Measurements from ENCODE around the gene SLC7A14.

The SLC7A14 gene

DNA sequence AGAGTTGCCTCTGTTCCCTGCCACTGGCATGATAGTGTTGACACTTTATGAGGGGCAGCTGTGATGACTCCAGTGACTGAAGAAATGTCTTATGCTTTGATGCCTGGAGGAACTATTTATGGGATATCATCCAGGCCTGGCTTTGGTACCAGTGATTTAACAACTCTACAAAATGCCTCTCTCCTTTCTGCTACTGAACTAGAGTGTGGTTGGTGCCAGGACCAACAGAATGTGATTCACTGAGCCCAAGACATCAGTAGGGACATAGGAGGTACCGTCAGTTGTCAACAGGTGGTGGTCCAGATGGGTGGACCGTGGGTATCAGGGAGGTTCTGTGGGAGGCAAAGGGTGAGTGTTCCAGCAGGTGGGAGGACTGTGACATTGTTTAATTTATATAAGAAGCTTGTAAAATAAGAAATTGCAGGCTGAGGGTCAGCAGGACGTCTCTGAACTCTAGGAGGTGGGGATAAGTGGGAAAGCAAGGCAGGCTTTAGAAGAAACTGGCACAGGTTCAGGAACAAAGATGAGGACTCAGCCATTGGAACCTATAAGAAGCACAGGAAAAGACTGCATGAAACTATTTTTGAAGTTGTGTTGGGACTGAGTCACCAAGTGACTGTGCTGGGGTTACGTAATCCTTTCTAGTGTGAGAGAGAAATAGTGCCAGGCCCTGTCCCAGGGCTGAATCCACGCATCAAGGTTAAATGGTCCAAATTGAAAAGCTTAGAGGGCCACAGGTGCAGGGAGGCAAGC lies 28.5 kb upstream of the SLC7A14 start:
- H3K9me3 ChIP-seq (ENCODE audit: control insufficient read depth, low read length): no peaks in the 10 kb centered on the region
- no peaks in the 10 kb centered on the region for H3K4me1 ChIP-seq (ENCODE audit: control insufficient read depth, insufficient read depth, low read length)
- WGBS, 2 experiments: 89 to 94% methylated on average over 5 of the region's 5 CpGs
- no peaks in the 10 kb centered on the region for H3K36me3 ChIP-seq (ENCODE audit: control insufficient read depth, insufficient read depth, low read length)
- no peak overlapping the region for H3K27ac ChIP-seq (ENCODE audit: insufficient read depth, low read depth, low read length, poor library complexity, severe bottlenecking)
- H3K27me3 ChIP-seq (ENCODE audit: control insufficient read depth, insufficient read depth, low read length, poor library complexity, severe bottlenecking): no peaks in the 10 kb centered on the region
- no peak overlapping the region for H3K4me3 ChIP-seq (ENCODE audit: insufficient read depth, low read depth, low read length)

DNA sequence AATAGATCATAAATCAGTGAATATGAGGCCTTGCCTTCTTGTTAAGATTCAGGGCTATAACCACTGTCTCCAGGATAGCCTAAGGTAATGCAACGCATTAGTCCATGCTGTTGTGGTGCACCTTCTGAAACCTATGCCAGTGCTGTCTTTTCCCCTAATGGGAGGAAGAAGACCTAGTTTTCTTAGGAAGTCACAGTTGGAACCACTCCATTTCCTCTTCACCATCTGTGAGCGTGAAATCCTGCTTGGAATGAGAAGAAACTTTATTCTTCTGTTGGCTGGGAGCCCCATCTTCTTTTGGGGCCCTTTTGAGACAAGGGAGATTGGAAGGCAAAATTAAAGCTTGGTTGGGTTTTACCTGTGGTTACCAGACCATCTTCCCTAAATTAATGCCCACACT lies 25.9 kb upstream of the SLC7A14 start:
- Histone ChIP-seq H3K9me3 (ENCODE audit: control insufficient read depth, low read length) (no peaks in the 10 kb centered on the region), H3K36me3 (ENCODE audit: control insufficient read depth, insufficient read depth, low read length) (no peaks in the 10 kb centered on the region), H3K4me3 (ENCODE audit: insufficient read depth, low read depth, low read length) (no peak overlapping the region), H3K27me3 (ENCODE audit: control insufficient read depth, insufficient read depth, low read length, poor library complexity, severe bottlenecking) (no peaks in the 10 kb centered on the region), H3K4me1 (ENCODE audit: control insufficient read depth, insufficient read depth, low read length) (no peaks in the 10 kb centered on the region), H3K27ac (ENCODE audit: insufficient read depth, low read depth, low read length, poor library complexity, severe bottlenecking) (no peak overlapping the region)
- WGBS, 2 experiments: 93 to 98% methylated on average over 2 of the region's 2 CpGs

DNA sequence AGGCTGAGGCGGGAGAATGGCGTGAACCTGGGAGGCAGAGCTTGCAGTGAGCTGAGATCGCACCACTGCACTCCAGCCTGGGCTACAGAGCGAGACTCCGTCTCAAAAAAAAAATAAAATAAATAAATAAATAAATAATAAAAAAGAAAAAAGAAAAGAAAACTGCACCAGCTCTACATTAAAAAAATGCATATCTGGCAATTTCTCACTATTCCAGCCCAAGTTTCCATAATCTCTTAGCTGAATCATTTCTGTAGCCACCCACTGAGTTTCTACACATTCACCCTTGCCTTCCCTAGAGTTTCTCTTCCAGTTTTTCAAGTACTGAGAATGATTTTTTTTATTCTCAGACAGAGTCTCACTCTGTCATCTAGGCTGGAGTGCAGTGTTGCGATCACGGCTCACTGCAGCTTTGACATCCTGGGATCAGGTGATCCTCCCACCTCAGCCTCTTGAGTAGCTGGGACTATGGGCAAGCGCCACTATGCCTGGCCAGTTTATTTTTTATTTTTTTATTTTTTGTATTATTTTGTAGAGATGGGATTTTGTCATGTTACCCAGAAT lies 24.5 kb upstream of the SLC7A14 start:
- no peak overlapping the region for H3K4me3 ChIP-seq (ENCODE audit: insufficient read depth, low read depth, low read length)
- WGBS, 2 experiments: 94 to 96% methylated on average over 4 to 7 of the region's 8 CpGs
- no peaks in the 10 kb centered on the region for H3K36me3 ChIP-seq (ENCODE audit: control insufficient read depth, insufficient read depth, low read length)
- no peaks in the 10 kb centered on the region for H3K9me3 ChIP-seq (ENCODE audit: control insufficient read depth, low read length)
- H3K27me3 ChIP-seq (ENCODE audit: control insufficient read depth, insufficient read depth, low read length, poor library complexity, severe bottlenecking): no peaks in the 10 kb centered on the region
- H3K4me1 ChIP-seq (ENCODE audit: control insufficient read depth, insufficient read depth, low read length): no peaks in the 10 kb centered on the region
- no peak overlapping the region for H3K27ac ChIP-seq (ENCODE audit: insufficient read depth, low read depth, low read length, poor library complexity, severe bottlenecking)

DNA sequence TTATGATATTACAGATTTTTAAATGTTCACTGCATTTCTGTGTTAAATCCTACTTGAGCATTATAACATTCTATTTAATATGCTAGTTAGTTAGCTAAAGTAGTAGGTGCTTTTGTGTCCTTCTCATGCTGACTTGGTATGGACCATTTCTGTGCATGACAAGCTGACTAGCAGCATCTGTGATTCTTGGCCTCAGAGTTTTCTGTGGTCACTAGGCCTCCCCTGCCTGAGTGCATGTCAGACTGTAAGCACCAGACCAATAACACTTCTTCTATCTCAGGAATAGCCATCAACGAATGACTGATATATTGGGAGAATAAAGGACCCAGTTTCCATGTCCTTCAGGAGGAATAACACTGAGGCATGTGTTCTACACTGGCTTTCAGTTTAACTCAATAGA lies 22.6 kb upstream of the SLC7A14 start:
- H3K4me3 ChIP-seq (ENCODE audit: insufficient read depth, low read depth, low read length): no peak overlapping the region
- H3K4me1 ChIP-seq (ENCODE audit: control insufficient read depth, insufficient read depth, low read length): no peaks in the 10 kb centered on the region
- no peak overlapping the region for H3K27ac ChIP-seq (ENCODE audit: insufficient read depth, low read depth, low read length, poor library complexity, severe bottlenecking)
- H3K27me3 ChIP-seq (ENCODE audit: control insufficient read depth, insufficient read depth, low read length, poor library complexity, severe bottlenecking): no peaks in the 10 kb centered on the region
- 100% methylated on average over 1 of the region's 1 CpG for WGBS, 2 experiments
- no peaks in the 10 kb centered on the region for H3K9me3 ChIP-seq (ENCODE audit: control insufficient read depth, low read length)
- H3K36me3 ChIP-seq (ENCODE audit: control insufficient read depth, insufficient read depth, low read length): no peaks in the 10 kb centered on the region

DNA sequence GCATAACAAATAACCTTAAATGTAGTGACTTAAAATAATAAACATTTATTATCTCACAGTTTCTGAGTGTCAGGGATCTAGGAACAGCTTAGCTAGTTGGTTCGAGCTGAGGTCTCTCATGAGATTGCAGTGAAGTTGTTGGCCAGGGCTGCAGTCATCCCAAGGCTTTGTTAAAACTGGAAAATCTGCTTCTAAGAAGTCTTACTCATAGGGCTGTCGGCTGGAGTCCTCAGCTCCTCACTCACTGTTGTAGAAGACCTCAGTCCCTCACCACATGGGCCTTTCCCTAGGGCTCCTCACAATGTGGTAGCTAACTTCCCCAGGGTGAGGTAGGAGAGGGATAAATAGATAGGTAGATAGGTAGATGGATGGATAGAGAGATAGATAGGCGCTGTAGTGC lies 20.8 kb upstream of the SLC7A14 start:
- WGBS, 2 experiments: 82 to 90% methylated on average over 2 of the region's 3 CpGs
- Histone ChIP-seq H3K27ac (ENCODE audit: insufficient read depth, low read depth, low read length, poor library complexity, severe bottlenecking) (no peak overlapping the region), H3K36me3 (ENCODE audit: control insufficient read depth, insufficient read depth, low read length) (no peaks in the 10 kb centered on the region), H3K4me3 (ENCODE audit: insufficient read depth, low read depth, low read length) (no peak overlapping the region), H3K9me3 (ENCODE audit: control insufficient read depth, low read length) (no peaks in the 10 kb centered on the region), H3K4me1 (ENCODE audit: control insufficient read depth, insufficient read depth, low read length) (no peaks in the 10 kb centered on the region), H3K27me3 (ENCODE audit: control insufficient read depth, insufficient read depth, low read length, poor library complexity, severe bottlenecking) (no peaks in the 10 kb centered on the region)

DNA sequence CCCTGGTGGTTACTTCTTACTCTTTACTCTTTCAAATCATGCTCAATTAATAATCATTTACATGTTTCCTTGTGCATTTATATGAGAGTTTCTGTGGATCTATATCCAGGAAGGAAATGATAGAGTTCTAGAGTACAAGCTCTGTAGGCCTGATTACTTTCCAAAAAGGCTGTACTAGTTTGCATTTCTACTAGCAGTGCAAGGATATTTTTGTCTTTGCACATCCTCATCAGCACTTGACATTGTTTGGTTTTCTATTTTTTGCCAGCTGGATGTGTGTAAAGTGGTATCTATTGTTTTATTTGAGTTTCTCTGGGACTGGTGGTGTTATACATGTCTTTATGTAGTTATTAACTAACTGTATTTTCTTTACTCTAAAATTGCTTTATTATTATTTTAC lies 19.6 kb upstream of the SLC7A14 start:
- no peak overlapping the region for H3K27ac ChIP-seq (ENCODE audit: insufficient read depth, low read depth, low read length, poor library complexity, severe bottlenecking)
- no peak overlapping the region for H3K4me3 ChIP-seq (ENCODE audit: insufficient read depth, low read depth, low read length)
- H3K36me3 ChIP-seq (ENCODE audit: control insufficient read depth, insufficient read depth, low read length): no peaks in the 10 kb centered on the region
- no peaks in the 10 kb centered on the region for H3K9me3 ChIP-seq (ENCODE audit: control insufficient read depth, low read length)
- H3K4me1 ChIP-seq (ENCODE audit: control insufficient read depth, insufficient read depth, low read length): no peaks in the 10 kb centered on the region
- no peaks in the 10 kb centered on the region for H3K27me3 ChIP-seq (ENCODE audit: control insufficient read depth, insufficient read depth, low read length, poor library complexity, severe bottlenecking)

DNA sequence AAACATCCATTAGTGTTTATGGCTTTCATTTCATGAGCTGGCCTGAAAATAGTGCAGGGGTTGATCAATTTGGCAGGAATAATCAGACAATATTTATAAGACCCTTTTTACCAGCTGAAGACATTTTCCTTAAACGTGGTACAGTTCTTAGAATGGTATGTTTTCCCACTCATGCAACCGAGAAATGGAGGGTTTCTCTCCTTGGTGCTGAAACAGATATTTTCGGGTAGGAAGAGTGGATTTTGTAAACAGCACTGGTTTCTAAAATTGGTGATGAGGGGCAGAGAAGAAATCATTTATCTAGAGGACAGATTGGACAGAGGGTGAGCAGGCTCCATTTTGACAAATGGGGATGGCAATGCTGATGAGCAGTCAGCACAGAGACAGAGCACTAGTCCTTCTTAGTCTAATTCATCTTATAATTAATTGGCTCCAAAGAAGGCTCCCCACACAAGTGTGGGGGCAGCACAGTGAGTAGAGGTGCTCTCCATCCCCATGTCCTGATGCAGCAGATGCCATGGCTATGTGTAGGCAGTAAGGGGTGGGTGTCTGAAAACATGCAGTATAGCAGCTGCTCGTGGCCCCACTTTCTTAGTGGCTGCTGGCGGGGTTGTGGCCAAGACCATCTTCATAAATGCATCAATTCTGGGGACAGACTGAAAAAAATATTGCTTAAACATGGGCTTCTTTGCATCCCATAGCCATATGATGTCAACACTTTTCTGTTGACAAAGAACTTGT lies 18.1 kb upstream of the SLC7A14 start:
- Histone ChIP-seq H3K36me3 (ENCODE audit: control insufficient read depth, insufficient read depth, low read length) (no peaks in the 10 kb centered on the region), H3K4me3 (ENCODE audit: insufficient read depth, low read depth, low read length) (no peak overlapping the region), H3K27ac (ENCODE audit: insufficient read depth, low read depth, low read length, poor library complexity, severe bottlenecking) (no peak overlapping the region), H3K27me3 (ENCODE audit: control insufficient read depth, insufficient read depth, low read length, poor library complexity, severe bottlenecking) (no peaks in the 10 kb centered on the region), H3K9me3 (ENCODE audit: control insufficient read depth, low read length) (no peaks in the 10 kb centered on the region), H3K4me1 (ENCODE audit: control insufficient read depth, insufficient read depth, low read length) (no peaks in the 10 kb centered on the region)
- 65 to 74% methylated on average over 5 of the region's 5 CpGs for WGBS, 2 experiments

DNA sequence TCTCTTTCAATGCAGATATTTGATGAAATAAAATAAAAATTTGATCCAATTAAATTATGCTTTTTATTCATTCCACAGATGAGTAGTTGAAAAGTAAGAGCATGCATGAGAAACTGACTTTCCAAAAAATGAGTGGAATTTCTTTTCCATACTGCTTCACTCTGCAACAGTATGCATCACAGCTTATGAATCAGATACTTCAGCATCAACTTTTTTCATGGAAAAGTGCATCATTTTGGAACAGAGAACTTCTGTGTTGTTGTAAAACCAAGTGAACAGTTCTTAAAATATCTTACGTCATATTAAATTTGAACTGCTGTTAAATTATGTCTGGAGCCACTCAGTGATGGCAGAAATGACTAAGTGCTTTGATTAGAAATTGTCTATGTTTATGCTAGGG lies 16.7 kb upstream of the SLC7A14 start:
- no peaks in the 10 kb centered on the region for H3K9me3 ChIP-seq (ENCODE audit: control insufficient read depth, low read length)
- H3K27ac ChIP-seq (ENCODE audit: insufficient read depth, low read depth, low read length, poor library complexity, severe bottlenecking): no peak overlapping the region
- no peak overlapping the region for H3K4me3 ChIP-seq (ENCODE audit: insufficient read depth, low read depth, low read length)
- no peaks in the 10 kb centered on the region for H3K36me3 ChIP-seq (ENCODE audit: control insufficient read depth, insufficient read depth, low read length)
- no peaks in the 10 kb centered on the region for H3K4me1 ChIP-seq (ENCODE audit: control insufficient read depth, insufficient read depth, low read length)
- WGBS, 2 experiments: 100% methylated on average over 1 of the region's 1 CpG
- H3K27me3 ChIP-seq (ENCODE audit: control insufficient read depth, insufficient read depth, low read length, poor library complexity, severe bottlenecking): no peaks in the 10 kb centered on the region

DNA sequence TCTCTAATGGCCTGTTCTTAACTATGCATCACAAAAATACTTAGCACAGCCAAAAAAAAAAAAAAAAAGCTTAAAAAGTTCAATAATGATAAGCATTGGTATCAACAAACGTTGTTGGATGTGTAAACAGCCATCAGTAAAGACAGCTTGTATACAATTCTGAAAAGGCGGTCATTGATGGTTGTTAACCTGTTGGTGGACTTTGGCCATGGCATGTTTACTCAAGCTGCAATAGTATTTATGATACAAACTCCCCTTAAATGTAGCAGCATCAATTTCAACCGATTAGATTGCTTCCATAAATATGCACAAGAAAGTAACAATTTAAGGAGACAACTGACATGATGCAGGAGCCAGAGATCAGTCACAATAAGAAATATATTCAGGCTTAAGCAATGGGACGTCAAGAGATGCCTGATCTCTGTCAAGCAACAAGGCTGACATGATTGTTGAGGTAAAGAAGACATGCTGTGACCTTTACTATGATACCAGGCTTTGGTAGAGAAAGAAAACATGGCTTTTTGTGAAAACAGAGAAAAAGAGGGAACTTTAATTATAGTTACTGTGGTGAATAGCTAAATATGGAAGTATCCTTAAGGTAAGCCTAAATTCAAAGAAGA lies 14.2 kb upstream of the SLC7A14 start:
- 86 to 93% methylated on average over 4 of the region's 4 CpGs for WGBS, 2 experiments
- Histone ChIP-seq H3K27me3 (ENCODE audit: control insufficient read depth, insufficient read depth, low read length, poor library complexity, severe bottlenecking) (no peaks in the 10 kb centered on the region), H3K9me3 (ENCODE audit: control insufficient read depth, low read length) (no peaks in the 10 kb centered on the region), H3K4me1 (ENCODE audit: control insufficient read depth, insufficient read depth, low read length) (no peaks in the 10 kb centered on the region), H3K27ac (ENCODE audit: insufficient read depth, low read depth, low read length, poor library complexity, severe bottlenecking) (no peak overlapping the region), H3K4me3 (ENCODE audit: insufficient read depth, low read depth, low read length) (no peak overlapping the region), H3K36me3 (ENCODE audit: control insufficient read depth, insufficient read depth, low read length) (no peaks in the 10 kb centered on the region)

DNA sequence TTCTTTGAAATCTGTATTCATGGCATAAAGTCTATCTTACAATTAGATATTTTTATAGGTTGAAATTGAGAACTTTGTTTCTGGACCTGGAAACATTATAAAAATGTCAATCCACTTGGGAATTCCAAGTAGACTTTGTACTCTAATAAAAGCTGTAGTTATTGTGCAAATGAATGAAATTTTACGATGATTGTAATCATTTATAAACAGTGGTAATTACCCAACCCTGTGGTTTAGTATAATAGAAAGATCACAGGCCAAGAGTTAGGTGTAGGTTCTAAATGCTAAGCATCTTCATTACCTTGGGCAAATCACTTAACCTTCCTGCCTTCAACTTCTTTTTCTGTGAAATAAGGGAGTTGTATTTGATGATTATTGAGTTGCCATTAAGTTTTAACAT lies 13.2 kb upstream of the SLC7A14 start:
- Histone ChIP-seq H3K9me3 (ENCODE audit: control insufficient read depth, low read length) (no peaks in the 10 kb centered on the region), H3K4me1 (ENCODE audit: control insufficient read depth, insufficient read depth, low read length) (no peaks in the 10 kb centered on the region), H3K27ac (ENCODE audit: insufficient read depth, low read depth, low read length, poor library complexity, severe bottlenecking) (no peak overlapping the region), H3K27me3 (ENCODE audit: control insufficient read depth, insufficient read depth, low read length, poor library complexity, severe bottlenecking) (no peaks in the 10 kb centered on the region), H3K36me3 (ENCODE audit: control insufficient read depth, insufficient read depth, low read length) (no peaks in the 10 kb centered on the region), H3K4me3 (ENCODE audit: insufficient read depth, low read depth, low read length) (no peak overlapping the region)
- 100% methylated on average over 1 of the region's 1 CpG for WGBS, 2 experiments
